ENCODE measurements around the gene ZNF747.

DNA sequence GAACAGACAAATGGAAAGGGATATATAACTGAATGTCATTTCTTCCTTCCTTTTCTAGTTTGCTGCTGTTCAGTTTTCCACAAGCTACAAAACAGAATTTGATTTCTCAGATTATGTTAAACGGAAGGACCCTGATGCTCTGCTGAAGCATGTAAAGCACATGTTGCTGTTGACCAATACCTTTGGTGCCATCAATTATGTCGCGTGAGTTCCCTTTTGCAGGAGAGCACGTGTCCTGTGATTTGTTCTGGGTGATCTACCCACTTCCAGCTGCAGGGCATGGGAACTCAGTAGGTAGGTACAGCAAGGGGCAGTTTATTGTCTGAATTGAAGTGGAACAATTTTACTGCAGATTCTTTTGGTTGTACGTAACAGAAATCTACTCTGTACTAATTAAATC, 53.3 kb downstream of the ZNF747 start:
- TF ChIP-seq, protein P1, sequence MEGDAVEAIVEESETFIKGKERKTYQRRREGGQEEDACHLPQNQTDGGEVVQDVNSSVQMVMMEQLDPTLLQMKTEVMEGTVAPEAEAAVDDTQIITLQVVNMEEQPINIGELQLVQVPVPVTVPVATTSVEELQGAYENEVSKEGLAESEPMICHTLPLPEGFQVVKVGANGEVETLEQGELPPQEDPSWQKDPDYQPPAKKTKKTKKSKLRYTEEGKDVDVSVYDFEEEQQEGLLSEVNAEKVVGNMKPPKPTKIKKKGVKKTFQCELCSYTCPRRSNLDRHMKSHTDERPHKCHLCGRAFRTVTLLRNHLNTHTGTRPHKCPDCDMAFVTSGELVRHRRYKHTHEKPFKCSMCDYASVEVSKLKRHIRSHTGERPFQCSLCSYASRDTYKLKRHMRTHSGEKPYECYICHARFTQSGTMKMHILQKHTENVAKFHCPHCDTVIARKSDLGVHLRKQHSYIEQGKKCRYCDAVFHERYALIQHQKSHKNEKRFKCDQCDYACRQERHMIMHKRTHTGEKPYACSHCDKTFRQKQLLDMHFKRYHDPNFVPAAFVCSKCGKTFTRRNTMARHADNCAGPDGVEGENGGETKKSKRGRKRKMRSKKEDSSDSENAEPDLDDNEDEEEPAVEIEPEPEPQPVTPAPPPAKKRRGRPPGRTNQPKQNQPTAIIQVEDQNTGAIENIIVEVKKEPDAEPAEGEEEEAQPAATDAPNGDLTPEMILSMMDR (IDR thresholded peaks at IDR 0.05), result no peak
- TF ChIP-seq POLR2AphosphoS5 (IDR thresholded peaks at IDR 0.05), result no peak
- TF ChIP-seq POLR2A (IDR thresholded peaks at IDR 0.05), result no peak
- TF ChIP-seq EP300 (IDR thresholded peaks at IDR 0.05), result no peak
